ENCODE data around the gene C15orf62.

Gene C15orf62, protein sequence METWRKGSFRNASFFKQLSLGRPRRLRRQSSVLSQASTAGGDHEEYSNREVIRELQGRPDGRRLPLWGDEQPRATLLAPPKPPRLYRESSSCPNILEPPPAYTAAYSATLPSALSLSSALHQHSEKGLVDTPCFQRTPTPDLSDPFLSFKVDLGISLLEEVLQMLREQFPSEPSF

DNA sequence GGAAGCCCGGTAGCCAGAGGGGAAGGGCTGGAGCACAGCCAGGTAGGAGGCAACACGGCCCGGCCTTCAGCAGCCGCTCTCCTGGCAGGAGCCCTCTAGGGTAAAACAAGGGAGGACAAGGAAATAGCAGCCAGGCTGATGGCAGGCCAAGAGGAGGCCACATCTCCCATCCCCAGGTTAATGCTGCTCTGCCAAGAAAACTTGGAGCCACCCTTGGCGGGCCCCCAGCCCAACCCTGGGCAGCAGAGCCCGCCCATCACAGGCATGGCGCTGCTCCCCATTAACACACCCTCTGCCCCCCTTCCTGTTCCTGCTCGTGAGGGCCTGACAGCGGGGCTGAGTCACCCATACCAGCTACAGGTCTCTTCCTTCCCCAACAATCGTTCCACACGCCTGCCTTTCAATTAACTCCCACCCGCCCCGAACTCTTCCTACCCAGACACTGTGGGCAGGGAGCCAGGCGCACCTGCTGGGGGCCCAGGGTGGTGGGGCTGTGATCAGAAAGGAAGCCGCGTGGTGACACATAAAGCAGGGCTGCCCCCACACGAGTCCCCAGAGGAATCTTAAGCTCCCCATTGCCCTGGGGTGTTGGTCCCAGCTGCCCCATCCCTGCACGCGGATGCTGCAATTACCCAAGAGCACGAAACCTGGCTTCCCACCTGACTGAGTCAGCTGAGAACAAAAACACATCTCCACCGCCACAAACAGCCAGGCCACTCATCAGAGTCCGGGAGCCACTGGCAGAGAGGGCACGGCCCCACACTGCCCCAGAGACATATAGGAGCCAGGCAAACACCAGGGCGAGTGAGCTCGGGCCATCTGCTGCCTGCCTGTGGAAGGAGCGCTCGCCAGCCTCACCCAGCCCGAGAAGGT is at the start of gene C15orf62:
Gene C15orf62, plus strand, starts transcription at position 707 of the 873 bp plus-strand sequence. CDS start 516 bp downstream, outside the sequence.
- DNase-seq (ENCODE audit: low read depth in 2 of 2, low spot score in 1 of 2): no peak

GRCh38 chr15:40721701-40722100 is 48.1 kb upstream of the C15orf62 start:
- no peak for DNase-seq (ENCODE audit: low read depth in 2 of 2, low spot score in 1 of 2)

GRCh38 chr15:40722354-40722753 is 47.4 kb upstream of the C15orf62 start:
- no peak for DNase-seq (ENCODE audit: low read depth in 2 of 2, low spot score in 1 of 2)

DNA sequence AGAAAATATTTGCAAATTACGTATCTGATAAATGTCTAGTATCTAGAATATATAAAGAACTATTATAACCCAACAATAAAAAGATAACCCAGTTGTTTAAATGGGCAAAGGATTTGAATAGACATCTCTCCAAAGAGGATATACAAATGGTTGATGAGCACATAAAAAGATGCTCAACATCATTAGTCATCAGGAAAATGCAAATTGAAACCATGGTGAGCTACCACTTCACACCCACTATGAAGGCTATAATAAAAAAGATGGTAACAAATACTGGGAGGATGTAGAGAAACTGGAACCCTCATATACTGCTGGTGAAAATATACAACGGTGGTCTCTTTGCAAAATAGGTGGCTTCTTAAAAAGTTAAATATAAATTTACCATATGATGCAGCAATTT is 46.8 kb upstream of the C15orf62 start:
- no peak for DNase-seq (ENCODE audit: low read depth in 2 of 2, low spot score in 1 of 2)

DNA sequence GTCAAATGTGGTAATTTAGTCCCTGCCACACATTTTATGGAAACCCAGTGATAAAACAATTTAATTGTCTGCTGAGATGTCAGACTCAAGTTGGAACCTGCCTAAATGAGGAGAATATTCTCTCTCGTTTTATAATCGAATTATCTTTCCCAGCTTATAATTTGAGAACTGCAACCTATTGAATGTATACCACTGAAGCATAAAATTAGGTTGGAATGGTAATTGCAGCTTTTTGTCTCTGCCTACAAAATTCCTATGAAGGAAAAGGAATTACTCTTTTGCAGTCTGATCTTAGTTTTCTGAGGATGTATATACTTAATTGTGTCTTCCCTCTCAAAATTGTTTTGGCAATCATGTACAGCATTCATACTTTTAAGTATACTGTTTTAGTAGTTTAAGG is 45.9 kb upstream of the C15orf62 start:
- DNase-seq (ENCODE audit: low read depth in 2 of 2, low spot score in 1 of 2): no peak

DNA sequence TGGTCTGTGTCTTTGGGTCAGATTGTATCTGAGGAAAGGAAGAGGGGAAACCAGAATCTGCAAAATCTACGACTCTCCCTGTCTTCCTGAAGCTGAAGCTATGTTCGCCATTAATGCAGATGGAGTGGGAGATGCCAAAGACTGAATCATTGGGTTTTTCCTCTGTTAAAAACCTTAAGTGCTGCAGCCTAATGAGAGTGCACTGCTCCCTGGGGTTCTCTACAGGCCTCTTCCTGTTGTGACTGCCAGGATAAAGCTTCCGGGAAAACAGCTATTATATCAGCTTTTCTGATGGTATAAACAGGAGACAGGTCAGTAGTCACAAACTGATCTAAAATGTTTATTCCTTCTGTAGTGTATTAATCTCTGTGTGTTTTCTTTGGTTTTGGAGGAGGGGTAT is 38.7 kb upstream of the C15orf62 start:
- no peak for DNase-seq (ENCODE audit: low read depth in 2 of 2, low spot score in 1 of 2)

DNA sequence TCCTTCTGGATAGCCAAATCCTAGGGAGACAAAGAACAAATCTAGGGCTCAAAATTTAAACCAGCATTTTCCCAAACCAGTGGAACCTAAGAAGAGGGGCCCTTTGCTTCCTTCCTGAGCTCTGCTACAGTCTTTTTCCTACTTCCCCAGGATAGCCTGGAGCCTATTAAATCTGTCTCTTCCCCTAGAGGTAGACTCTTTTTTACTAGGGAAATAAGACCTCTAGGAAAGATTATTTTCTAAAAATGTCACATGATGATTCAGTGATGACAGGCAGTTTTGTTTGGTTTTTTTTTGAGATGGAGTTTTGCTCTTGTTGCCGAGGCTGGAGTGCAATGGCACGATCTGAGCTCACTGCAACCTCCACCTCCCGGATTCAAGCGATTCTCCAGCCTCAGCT is 33.2 kb upstream of the C15orf62 start:
- no peak for DNase-seq (ENCODE audit: low read depth in 2 of 2, low spot score in 1 of 2)

GRCh38 chr15:40737048-40737447 is 32.7 kb upstream of the C15orf62 start:
- DNase-seq (ENCODE audit: low read depth in 2 of 2, low spot score in 1 of 2): no peak

DNA sequence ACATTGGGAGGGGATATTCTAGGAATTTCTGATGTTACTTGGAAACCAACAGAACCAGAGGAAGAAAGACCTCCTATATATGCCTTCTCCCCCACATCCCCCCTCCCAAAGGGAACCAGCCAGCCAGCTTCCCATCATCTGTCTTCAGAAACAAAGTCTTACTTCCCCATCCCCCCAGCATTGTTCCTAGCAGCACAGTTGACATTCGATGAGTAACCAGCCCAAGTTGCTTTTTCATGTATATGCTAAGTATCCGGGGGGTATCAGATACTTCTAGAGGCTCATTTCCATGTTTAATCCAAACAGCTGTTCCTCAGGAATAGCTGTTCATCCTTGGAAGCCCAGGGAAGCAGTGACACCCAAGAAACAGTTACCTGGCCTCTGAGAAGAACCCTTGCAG is 30.7 kb upstream of the C15orf62 start:
- no peak for DNase-seq (ENCODE audit: low read depth in 2 of 2, low spot score in 1 of 2)

DNA sequence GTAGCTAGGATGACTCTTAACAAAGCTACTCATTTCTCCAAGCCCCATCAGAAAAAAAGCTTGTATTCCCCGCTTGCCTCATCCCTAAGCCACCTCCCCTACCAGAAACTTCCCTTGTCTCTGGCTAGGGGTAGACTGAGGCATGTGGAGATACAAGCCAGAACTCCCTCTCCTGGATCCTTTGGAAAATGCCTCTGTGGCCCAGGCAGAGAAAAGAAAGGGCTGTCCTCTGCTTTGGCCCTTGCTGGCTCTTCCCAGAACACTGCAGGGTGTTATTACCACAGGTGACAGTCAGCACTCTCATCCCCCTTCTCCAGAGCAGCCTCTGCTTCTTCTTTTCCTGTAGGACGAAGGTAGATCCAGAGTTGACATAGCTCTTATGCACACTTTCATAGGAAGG is 29.9 kb upstream of the C15orf62 start:
- DNase-seq (ENCODE audit: low read depth in 2 of 2, low spot score in 1 of 2): no peak

DNA sequence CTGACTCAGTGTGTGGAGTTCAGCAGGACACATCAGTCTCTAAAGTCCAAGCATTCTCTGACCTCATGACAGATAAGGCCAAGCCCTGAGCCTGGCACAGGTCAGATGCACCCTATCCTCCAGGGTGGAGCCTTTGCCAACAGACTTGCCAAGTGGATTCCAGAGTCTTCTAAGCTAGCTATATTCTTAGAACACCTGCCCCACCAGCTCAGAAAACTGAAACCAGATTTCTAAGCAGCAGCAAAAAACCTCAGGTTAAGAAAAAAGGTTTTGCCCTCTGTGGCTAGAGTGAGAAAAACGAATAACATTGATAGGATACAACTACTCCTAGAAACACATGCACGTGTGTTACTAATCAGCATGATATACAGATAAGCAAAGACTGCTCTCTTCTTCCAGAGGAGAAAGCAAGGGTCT is 26.3 kb upstream of the C15orf62 start:
- DNase-seq (ENCODE audit: low read depth in 2 of 2, low spot score in 1 of 2): no peak

- peak in 1 of 2 donors; percentile 37 for DNase-seq (ENCODE audit: low read depth in 2 of 2, low spot score in 1 of 2)
Measured at GRCh38 chr15:40743921-40744814, 25.6 kb upstream of the C15orf62 start.

- no peak for DNase-seq (ENCODE audit: low read depth in 2 of 2, low spot score in 1 of 2)
Measured at GRCh38 chr15:40744815-40745152, 25.0 kb upstream of the C15orf62 start.

GRCh38 chr15:40746916-40747418 is 22.8 kb upstream of the C15orf62 start:
- DNase-seq (ENCODE audit: low read depth in 2 of 2, low spot score in 1 of 2): no peak

DNA sequence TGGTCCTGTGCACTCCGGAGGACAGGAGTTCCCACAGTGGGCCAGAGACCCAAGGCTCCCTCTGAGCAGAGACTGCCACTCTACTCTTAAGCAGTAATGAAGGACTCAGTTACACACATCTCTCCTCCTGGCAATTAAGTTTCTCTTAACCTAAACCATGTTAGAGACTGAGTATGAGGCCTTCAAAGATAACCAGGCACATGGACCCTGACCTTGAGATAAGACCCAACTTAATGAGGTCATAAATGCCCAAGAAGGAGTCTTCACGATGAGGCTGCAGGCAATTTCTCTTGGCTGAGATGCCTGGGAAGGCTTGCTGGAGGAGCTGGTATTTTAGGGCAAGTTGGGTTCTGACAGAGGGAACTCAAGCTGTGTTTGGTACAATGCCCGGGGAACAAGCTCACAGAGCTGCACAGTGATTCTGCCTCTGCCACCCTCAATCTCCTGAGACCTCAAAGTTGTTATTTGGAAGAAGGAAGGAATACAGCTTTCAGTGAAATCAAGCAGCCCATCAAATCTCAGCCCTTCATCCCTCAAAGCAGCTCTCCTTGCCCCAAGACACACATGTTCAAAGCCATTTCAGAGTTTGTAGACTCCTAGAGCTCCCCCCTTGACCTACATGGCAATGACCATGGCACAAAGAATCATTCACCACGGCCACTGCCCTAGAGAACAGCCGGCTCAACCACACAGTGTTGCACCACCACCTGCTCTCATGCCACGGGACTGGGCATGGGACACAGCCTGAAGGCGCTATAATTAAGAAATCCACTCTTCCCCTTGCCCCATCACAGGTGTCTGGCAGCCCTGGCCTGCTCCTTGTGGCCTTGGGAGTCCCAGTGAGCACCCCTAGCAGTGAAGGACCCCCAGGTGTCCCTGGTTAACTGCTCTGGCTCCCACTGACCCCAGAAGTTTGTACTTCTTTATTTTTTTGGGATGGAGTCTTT is 21.8 kb upstream of the C15orf62 start:
- no peak for DNase-seq (ENCODE audit: low read depth in 2 of 2, low spot score in 1 of 2)

DNA sequence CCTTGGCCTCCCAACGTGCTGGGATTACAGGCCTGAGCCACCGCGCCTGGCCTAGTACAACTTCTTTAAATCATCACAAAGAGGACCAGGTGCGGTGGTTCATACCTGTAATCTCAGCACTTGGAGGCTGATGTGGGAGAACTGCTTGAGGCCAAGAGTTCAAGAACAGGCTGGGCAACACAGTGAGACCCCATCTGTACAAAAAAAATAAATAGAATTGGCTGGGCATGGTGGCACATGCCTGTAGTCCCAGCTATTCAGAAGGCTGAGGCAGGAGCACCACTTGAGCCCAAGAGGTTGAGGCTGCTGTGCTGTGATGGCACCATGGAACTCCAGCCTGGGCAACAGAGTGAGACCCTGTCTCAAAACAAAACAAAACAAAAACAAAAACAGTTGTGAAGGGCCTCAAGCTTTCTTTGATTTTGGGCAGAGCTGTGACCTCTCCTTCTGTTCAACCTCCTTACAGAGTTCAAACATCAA is 20.6 kb upstream of the C15orf62 start:
- DNase-seq (ENCODE audit: low read depth in 2 of 2, low spot score in 1 of 2): no peak

DNA sequence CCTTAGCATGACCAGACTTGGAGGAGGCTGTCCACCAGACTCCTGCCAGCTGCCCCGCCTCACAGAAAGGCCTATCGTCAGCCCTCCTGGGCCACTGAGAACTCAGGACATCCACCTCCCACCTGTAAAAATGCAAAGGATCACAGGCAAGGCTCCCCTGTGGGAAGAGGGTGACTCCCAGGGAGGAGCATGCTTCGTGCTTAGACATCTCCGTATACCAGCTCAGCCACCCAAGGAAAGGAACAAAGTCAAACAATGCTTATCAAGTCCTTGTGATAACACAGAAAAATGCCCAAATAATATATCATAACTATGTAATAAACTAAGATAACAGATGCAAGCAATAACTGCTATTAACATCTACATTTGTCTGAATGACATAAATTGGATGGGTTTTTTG is 18.9 kb upstream of the C15orf62 start:
- no peak for DNase-seq (ENCODE audit: low read depth in 2 of 2, low spot score in 1 of 2)

- DNase-seq (ENCODE audit: low read depth in 2 of 2, low spot score in 1 of 2): no peak
Measured at GRCh38 chr15:40751745-40752144, 18.0 kb upstream of the C15orf62 start.

GRCh38 chr15:40754574-40754882 is 15.3 kb upstream of the C15orf62 start:
- no peak for DNase-seq (ENCODE audit: low read depth in 2 of 2, low spot score in 1 of 2)

Data from stimulated activated CD8-positive, alpha-beta memory T cell treated with anti-CD3 and anti-CD28 coated beads, Interleukin-4, amount 100 ng/mL, for 1 hour (primary cell).